ENCODE measurements around the gene GABRB1.
A peak's percentile ranks its signal among the peaks of the same experiment; 100 is the strongest.

GABRB1 gene

DNA sequence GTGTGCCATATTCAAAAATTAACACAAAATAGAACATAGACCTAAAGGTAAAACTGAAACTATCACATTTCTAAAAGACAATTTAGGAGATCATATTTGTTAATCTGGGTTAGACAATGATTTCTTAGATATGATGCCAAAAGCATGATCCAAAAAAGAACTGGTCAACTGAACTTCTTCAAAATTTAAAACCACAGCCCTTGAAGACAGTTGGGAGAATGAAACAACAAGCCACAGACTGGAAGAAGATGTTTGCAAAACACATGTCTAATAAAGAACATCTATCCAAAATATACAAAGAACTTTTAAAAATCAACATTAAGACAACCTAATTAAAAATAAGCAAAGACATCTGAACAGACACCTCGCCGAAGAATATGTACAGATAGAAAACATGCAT is 412.7 kb downstream of the GABRB1 start:
- no CpG with 5 or more reads among the region's 2 CpGs for WGBS (ENCODE audit: extremely low coverage, insufficient coverage, insufficient read length)
- H3K27me3 ChIP-seq (ENCODE audit: insufficient read depth, low read length), result no peaks in the 10 kb centered on the region
- H2BK12ac ChIP-seq (ENCODE audit: low read length), result no peak overlapping the region
- H2BK120ac ChIP-seq (ENCODE audit: insufficient read depth, low read length, poor library complexity), result no peak overlapping the region
- H3K4me2 ChIP-seq (ENCODE audit: low read length), result no peak overlapping the region
- no peak overlapping the region for H4K91ac ChIP-seq (ENCODE audit: low read depth, low read length)
- H3K14ac ChIP-seq (ENCODE audit: low read length), result no peak overlapping the region
- H3K36me3 ChIP-seq (ENCODE audit: control insufficient read depth in 1 of 2, insufficient read depth in 2 of 2, low read length in 2 of 2), result no peaks in the 10 kb centered on the region
- H3K79me1 ChIP-seq (ENCODE audit: low read length), result no peaks in the 10 kb centered on the region
- H3K9ac ChIP-seq (ENCODE audit: low read length), result no peak overlapping the region
- no peak for DNase-seq
- H4K12ac ChIP-seq (ENCODE audit: low read depth, low read length), result no peak overlapping the region
- no peak overlapping the region for H3K4ac ChIP-seq (ENCODE audit: low read depth, low read length)
- no peak overlapping the region for H2AK5ac ChIP-seq (ENCODE audit: low read length)
- no peaks in the 10 kb centered on the region for H3K9me3 ChIP-seq (ENCODE audit: insufficient read depth, low read depth, low read length)
- H3K4me1 ChIP-seq (ENCODE audit: control insufficient read depth in 1 of 2, insufficient read depth in 2 of 2, low read length in 2 of 2), result peaks cover 0 to 5% of the 10 kb centered on the region in 2 experiments
- no peak overlapping the region for H3K4me3 ChIP-seq (ENCODE audit: low read depth, low read length)
- no peak overlapping the region for H3K18ac ChIP-seq (ENCODE audit: low read length)
- no peak overlapping the region for H3K27ac ChIP-seq (ENCODE audit: low read depth, low read length)
- no peak overlapping the region for H3K23ac ChIP-seq (ENCODE audit: low read length)
- no peak overlapping the region for H4K8ac ChIP-seq (ENCODE audit: low read depth, low read length)
- no peak overlapping the region for H2BK5ac ChIP-seq (ENCODE audit: low read depth, low read length, poor library complexity)
- H2AFZ ChIP-seq (ENCODE audit: insufficient read depth, low read length, poor library complexity), result no peak overlapping the region
- H3K79me2 ChIP-seq (ENCODE audit: control insufficient read depth, insufficient read depth, low read length, poor library complexity), result no peaks in the 10 kb centered on the region

DNA sequence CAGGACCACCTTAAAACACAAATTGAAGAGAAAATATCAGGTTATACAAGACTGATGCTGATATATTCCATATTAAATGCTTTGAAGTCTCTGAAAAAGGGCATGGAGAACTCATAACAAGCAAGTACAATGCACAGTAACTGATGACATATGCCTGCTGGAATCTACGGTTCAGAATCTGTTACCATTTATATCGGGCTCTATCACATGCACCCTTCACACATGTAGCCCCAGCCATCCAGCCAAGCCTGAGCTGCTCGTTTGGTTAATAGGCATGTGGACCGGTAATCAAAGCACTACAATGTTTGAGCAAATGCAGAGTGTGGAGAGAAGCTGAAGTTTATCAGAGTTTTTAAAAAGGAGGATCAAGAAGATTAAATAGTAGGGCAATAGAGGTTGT is 420.3 kb downstream of the GABRB1 start:
- H4K91ac ChIP-seq (ENCODE audit: low read depth, low read length), result no peak overlapping the region
- DNase-seq, result no peak
- H4K12ac ChIP-seq (ENCODE audit: low read depth, low read length), result no peak overlapping the region

GRCh38 chr4:47462799-47463234 is 431.4 kb downstream of the GABRB1 start:
- Histone ChIP-seq H4K12ac (ENCODE audit: low read depth, low read length) (peak overlapping the region; percentile 75), H3K9me3 (ENCODE audit: insufficient read depth, low read depth, low read length) (no peaks in the 10 kb centered on the region), H3K27me3 (ENCODE audit: insufficient read depth, low read length) (no peaks in the 10 kb centered on the region), H3K36me3 (ENCODE audit: control insufficient read depth in 1 of 2, insufficient read depth in 2 of 2, low read length in 2 of 2) (no peaks in the 10 kb centered on the region), H3K27ac (ENCODE audit: low read depth, low read length) (peak overlapping the region; percentile 91), H3K4me1 (ENCODE audit: control insufficient read depth in 1 of 2, insufficient read depth in 2 of 2, low read length in 2 of 2) (peaks cover 2% of the 10 kb centered on the region in 2 experiments), H3K23ac (ENCODE audit: low read length) (no peak overlapping the region), H4K91ac (ENCODE audit: low read depth, low read length) (peak overlapping the region; percentile 95), H2AK5ac (ENCODE audit: low read length) (no peak overlapping the region), H3K9ac (ENCODE audit: low read length) (peak overlapping the region; percentile 94), H4K8ac (ENCODE audit: low read depth, low read length) (peak overlapping the region; percentile 63), H3K4me3 (ENCODE audit: low read depth, low read length) (peak overlapping the region; percentile 91), H3K4ac (ENCODE audit: low read depth, low read length) (peak overlapping the region; percentile 53), H3K4me2 (ENCODE audit: low read length) (peak overlapping the region; percentile 86), H3K79me1 (ENCODE audit: low read length) (peaks cover 11% of the 10 kb centered on the region), H3K14ac (ENCODE audit: low read length) (peak overlapping the region; percentile 79), H3K18ac (ENCODE audit: low read length) (peak overlapping the region; percentile 87), H2BK5ac (ENCODE audit: low read depth, low read length, poor library complexity) (peak overlapping the region; percentile 89), H2AFZ (ENCODE audit: insufficient read depth, low read length, poor library complexity) (peak overlapping the region; percentile 72), H2BK12ac (ENCODE audit: low read length) (no peak overlapping the region), H3K79me2 (ENCODE audit: control insufficient read depth, insufficient read depth, low read length, poor library complexity) (peaks cover 4% of the 10 kb centered on the region), H2BK120ac (ENCODE audit: insufficient read depth, low read length, poor library complexity) (peak overlapping the region; percentile 78)
- no CpG with 5 or more reads among the region's 6 CpGs for WGBS (ENCODE audit: extremely low coverage, insufficient coverage, insufficient read length)
- DNase-seq, result no peak

More for the DNA sequence above, 420.3 kb downstream of the GABRB1 start:
- H2BK12ac ChIP-seq (ENCODE audit: low read length), result no peak overlapping the region
- no peaks in the 10 kb centered on the region for H3K79me1 ChIP-seq (ENCODE audit: low read length)
- H3K9ac ChIP-seq (ENCODE audit: low read length), result no peak overlapping the region
- no peaks in the 10 kb centered on the region for H3K79me2 ChIP-seq (ENCODE audit: control insufficient read depth, insufficient read depth, low read length, poor library complexity)
- WGBS (ENCODE audit: extremely low coverage, insufficient coverage, insufficient read length), result no CpG with 5 or more reads among the region's 4 CpGs
- H3K4me2 ChIP-seq (ENCODE audit: low read length), result no peak overlapping the region
- no peak overlapping the region for H2BK5ac ChIP-seq (ENCODE audit: low read depth, low read length, poor library complexity)
- no peak overlapping the region for H3K14ac ChIP-seq (ENCODE audit: low read length)
- H3K4ac ChIP-seq (ENCODE audit: low read depth, low read length), result no peak overlapping the region
- no peak overlapping the region for H2BK120ac ChIP-seq (ENCODE audit: insufficient read depth, low read length, poor library complexity)
- no peak overlapping the region for H3K27ac ChIP-seq (ENCODE audit: low read depth, low read length)
- no peaks in the 10 kb centered on the region for H3K9me3 ChIP-seq (ENCODE audit: insufficient read depth, low read depth, low read length)
- H3K4me3 ChIP-seq (ENCODE audit: low read depth, low read length), result no peak overlapping the region
- H3K4me1 ChIP-seq (ENCODE audit: control insufficient read depth in 1 of 2, insufficient read depth in 2 of 2, low read length in 2 of 2), result no peaks in the 10 kb centered on the region
- H2AK5ac ChIP-seq (ENCODE audit: low read length), result no peak overlapping the region
- no peak overlapping the region for H3K23ac ChIP-seq (ENCODE audit: low read length)
- peaks cover 11 to 12% of the 10 kb centered on the region in 2 experiments for H3K36me3 ChIP-seq (ENCODE audit: control insufficient read depth in 1 of 2, insufficient read depth in 2 of 2, low read length in 2 of 2)
- no peak overlapping the region for H4K8ac ChIP-seq (ENCODE audit: low read depth, low read length)
- no peak overlapping the region for H3K18ac ChIP-seq (ENCODE audit: low read length)
- H2AFZ ChIP-seq (ENCODE audit: insufficient read depth, low read length, poor library complexity), result no peak overlapping the region
- no peaks in the 10 kb centered on the region for H3K27me3 ChIP-seq (ENCODE audit: insufficient read depth, low read length)

DNA sequence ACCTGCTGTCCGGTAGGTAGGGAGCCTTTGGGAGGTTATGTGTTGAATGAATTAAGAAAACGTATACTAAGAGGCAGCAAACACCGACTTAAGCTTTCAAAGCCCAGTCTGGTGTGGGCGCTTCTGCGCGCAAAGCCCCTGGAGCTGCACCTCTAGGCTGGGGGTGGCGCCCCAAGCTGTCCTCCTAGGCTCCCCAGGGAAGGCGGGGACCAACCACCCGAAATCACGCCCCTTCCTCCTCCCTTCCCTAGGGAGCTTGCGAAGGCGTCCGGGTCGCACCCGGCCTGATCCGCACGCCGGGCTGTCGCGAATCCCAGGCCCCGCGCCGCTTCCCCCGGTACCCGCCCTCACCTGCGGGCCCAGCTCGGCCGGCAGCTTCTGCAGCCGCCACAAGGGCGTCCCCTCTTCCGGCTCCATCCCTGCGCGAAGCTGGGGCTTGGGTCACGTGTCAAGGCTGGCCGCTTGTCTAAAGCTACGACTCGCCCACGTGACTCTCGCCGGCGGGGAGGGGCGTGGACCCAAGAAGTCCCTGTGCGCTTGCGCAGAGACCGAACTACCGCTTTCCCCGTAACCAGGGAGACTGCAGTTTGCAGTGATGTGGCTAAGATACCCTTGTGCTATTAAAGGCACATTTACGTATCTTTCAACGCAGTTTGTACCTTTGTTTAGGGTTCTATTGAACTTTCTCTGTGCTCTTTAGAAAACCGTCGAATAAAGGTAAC is 432.0 kb downstream of the GABRB1 start, which contains the start of gene COMMD8:
Gene COMMD8 (minus strand): TSS at position 468 of the 722 bp plus-strand sequence. CDS start 51 bp downstream, at position 417.
- H3K4me3 ChIP-seq (ENCODE audit: low read depth, low read length), result peak within 1 kb of the TSS; percentile 91
- H2BK120ac ChIP-seq (ENCODE audit: insufficient read depth, low read length, poor library complexity), result peak within 1 kb of the TSS; percentile 78
- H4K12ac ChIP-seq (ENCODE audit: low read depth, low read length), result peak within 1 kb of the TSS; percentile 75
- H3K27me3 ChIP-seq (ENCODE audit: insufficient read depth, low read length), result no peaks in the 10 kb centered on the region
- no peak within 1 kb of the TSS for H2BK12ac ChIP-seq (ENCODE audit: low read length)
- peaks cover 2% of the 10 kb centered on the region in 2 experiments for H3K4me1 ChIP-seq (ENCODE audit: control insufficient read depth in 1 of 2, insufficient read depth in 2 of 2, low read length in 2 of 2)
- peaks cover 12% of the 10 kb centered on the region for H3K79me1 ChIP-seq (ENCODE audit: low read length)
- peak within 1 kb of the TSS; percentile 91 for H3K27ac ChIP-seq (ENCODE audit: low read depth, low read length)
- peak within 1 kb of the TSS; percentile 87 for H3K18ac ChIP-seq (ENCODE audit: low read length)
- peak within 1 kb of the TSS; percentile 89 for H4K8ac ChIP-seq (ENCODE audit: low read depth, low read length)
- peak; percentile 99 to 100 for DNase-seq
- H3K9ac ChIP-seq (ENCODE audit: low read length), result peak within 1 kb of the TSS; percentile 94
- peaks cover 4% of the 10 kb centered on the region for H3K79me2 ChIP-seq (ENCODE audit: control insufficient read depth, insufficient read depth, low read length, poor library complexity)
- H3K4me2 ChIP-seq (ENCODE audit: low read length), result peak within 1 kb of the TSS; percentile 95
- H2AK5ac ChIP-seq (ENCODE audit: low read length), result peak within 1 kb of the TSS; percentile 31
- H3K4ac ChIP-seq (ENCODE audit: low read depth, low read length), result peak within 1 kb of the TSS; percentile 53
- H3K36me3 ChIP-seq (ENCODE audit: control insufficient read depth in 1 of 2, insufficient read depth in 2 of 2, low read length in 2 of 2), result no peaks in the 10 kb centered on the region
- peak within 1 kb of the TSS; percentile 79 for H3K14ac ChIP-seq (ENCODE audit: low read length)
- H2AFZ ChIP-seq (ENCODE audit: insufficient read depth, low read length, poor library complexity), result peak within 1 kb of the TSS; percentile 72
- no CpG with 5 or more reads among the region's 51 CpGs for WGBS (ENCODE audit: extremely low coverage, insufficient coverage, insufficient read length)
- H3K9me3 ChIP-seq (ENCODE audit: insufficient read depth, low read depth, low read length), result no peaks in the 10 kb centered on the region
- H2BK5ac ChIP-seq (ENCODE audit: low read depth, low read length, poor library complexity), result peak within 1 kb of the TSS; percentile 89
- no peak within 1 kb of the TSS for H3K23ac ChIP-seq (ENCODE audit: low read length)
- H4K91ac ChIP-seq (ENCODE audit: low read depth, low read length), result peak within 1 kb of the TSS; percentile 95
